ENCODE measurements around the gene RAVER2.

RAVER2 gene

DNA sequence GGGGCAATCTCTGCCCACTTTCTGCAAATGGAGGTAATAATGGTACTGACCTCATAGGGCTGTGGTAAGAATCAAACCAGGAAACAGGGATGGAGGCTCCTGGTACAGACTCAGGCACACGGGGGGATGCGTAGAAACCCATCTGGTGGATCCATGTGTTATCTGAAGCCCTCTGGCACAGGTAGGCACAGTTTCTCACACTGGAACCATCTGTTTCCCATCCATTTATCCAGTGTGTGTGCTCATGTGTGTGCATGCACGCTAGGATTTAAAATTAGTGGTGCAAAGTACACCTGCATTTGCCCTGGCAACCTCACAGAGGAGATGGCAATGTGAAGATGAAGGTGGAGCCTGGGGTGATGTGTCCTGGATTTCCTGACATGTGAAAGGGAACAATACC, 103.3 kb downstream of the RAVER2 start:
- no peak for DNase-seq

DNA sequence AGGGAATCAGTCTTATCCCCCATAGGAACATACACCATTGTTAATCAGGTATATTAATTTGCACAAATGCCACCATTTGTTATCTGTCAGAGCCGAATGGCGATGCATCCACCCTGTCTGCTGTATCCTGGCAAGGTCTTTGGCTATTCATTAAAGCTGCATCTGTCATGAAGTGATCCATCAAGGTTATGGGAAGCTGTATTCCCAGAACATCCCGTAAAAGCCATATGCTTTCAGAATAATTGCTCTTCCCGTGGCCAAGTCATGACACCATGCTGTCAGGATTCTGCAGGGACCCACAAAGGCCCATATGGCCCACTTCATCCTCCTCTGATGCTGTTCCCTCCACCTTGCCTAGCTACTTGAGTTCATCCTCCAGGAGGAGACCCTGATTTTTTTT, 103.9 kb downstream of the RAVER2 start:
- DNase-seq = no peak

DNA sequence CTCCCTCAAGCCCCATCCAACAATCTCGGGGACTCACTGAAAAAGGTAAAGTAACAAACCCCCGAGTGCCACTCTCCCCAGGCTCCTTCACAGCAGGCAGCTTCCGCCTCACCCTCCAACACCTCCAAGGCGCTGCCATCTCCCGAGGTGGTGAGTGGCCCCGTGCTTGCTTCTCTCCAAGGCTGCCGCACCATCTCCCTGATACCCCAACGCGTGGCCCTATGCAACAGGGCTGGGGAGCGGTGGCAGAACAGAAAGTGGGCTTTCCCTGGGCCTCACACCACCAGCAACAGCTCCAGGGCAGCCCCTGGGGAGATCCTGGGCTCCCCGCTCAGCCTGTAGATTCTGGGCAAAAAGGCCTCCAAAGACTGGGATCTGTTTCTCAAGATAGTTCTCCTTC, 105.1 kb downstream of the RAVER2 start:
- no peak for DNase-seq

DNA sequence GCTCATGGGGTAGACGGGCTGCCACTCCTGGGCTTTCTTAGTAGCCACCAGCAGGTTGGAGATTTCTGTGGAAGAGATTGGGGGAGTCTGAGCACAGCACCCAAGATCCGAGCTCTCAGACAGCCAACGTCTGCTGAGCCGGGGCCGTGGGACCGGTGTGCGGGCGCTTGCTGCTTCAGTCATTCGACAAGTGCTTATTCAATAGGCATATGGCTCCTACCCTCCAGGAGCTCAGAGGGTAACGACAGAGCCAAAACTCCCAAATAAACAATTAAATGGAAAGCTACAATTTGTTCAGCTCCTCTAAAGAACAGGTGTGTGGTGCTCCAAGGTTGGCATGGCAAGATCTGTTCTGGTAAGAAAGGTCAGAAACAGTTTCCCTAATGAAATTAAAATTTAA, 106.0 kb downstream of the RAVER2 start:
- no peak for DNase-seq

DNA sequence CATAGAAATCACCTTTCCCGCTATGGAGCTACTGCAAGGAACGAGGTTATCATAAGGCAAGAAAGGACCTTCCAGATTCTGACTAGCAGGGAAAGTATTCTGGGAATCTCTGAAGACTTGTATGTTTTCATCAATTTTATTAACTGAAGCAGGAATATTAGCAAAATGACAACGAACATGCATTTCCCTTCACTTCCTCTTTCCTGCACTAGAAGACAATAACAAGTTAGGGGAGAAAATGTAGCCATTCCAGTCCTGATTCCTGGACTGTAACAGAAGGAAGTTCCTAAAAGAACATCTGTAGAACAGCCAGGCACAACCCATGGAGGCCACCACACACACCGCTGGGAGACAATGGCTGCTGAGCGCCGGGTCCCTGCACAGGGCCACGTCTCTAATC, 106.8 kb downstream of the RAVER2 start:
- no peak for DNase-seq

DNA sequence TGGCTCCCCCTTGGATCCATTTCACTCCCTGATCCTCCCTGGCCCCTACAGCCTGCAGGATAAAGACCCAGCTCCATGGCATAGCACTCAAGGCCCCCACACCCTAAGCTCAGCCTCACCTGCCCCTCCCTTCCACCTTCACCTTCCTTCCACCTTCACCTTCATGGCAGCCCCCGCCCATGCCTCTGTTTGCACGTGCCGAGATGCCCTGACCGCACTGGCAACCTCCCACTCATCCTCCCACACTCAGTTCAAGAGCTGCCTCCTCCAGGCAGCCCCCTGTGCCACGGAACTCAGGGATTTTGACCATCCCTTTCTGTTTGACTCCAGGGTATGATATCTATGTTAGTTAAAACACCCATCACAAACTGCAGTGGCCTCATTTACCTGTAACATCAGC, 109.8 kb downstream of the RAVER2 start:
- DNase-seq = no peak

DNA sequence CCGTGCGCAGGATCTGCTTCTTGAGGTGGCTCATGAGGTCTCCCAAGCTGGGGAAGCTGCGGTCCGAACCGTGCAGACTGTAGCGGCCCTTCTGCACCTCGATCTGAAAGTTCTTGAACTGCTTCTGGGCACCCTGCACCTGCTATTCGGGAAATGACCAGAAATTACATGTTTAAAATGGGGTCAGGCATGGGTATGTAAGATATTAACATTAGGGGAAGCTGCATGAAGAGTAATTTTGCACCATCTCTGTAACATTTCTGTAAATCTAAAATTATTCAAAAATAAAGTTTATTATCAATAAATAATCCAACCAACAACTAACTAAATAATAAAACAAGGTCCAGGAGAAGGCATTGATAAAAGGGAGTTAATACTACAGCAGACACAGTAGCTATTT, 110.7 kb downstream of the RAVER2 start:
- no peak for DNase-seq

DNA sequence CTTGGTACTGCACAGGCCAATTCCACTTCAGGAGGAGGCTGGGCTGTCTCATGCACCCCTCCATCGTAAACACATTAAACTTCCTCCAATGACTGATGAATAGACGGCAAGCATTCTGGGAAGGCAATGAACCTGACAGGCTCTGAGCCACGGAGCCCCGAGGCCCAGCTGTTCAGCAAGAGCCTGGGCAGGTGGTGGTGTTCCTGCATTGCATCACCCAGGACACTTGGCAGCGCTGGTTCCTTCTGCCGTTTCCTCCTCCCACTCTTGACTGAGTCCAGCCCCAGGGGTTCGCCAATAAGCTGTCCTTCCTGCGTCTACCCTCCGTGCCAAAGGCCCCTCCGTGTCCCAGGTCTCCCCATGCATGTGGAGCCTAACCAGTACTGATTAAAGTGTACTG, 111.7 kb downstream of the RAVER2 start:
- peak in 1 of 2 experiments; percentile 11 for DNase-seq

DNA sequence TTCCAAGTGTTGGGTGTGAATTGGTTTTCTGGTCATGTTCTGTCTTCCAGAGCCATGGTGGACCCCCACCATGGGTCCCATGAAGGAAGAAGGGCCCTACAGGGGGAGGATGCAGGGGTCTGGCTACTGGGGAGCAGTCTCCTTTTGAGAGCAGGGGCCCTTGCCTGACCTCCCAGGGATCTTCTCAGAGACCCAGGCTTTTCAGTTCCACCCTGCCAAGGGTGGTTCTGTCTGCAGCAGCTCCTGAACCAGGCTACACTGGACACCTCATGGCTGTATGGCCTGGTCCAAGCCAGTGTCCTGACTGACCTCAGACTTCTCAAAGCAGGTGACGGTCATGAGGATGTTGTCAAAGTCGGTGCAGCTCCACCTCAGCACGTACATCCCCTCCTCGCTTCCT, 112.5 kb downstream of the RAVER2 start:
- DNase-seq = no peak

DNA sequence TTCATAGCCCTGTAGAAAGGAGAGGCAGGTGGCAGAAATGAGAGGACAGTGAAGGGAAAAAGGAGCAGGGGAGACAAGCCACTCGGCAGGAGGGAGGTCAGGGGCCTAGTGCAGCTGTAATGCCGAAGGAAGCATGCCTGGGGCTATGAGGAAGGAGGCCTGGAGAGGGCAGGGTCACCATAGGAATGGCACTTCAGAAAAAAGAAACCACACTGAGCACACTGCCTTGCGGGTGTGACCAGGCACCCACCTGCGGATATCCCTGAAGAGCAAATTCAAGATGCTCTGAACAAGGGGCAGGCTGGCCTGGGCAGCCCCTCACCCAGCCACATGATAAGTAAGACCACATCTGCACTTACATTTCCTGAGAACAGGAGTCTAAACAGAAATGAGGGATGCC, 116.7 kb downstream of the RAVER2 start:
- no peak for DNase-seq

DNA sequence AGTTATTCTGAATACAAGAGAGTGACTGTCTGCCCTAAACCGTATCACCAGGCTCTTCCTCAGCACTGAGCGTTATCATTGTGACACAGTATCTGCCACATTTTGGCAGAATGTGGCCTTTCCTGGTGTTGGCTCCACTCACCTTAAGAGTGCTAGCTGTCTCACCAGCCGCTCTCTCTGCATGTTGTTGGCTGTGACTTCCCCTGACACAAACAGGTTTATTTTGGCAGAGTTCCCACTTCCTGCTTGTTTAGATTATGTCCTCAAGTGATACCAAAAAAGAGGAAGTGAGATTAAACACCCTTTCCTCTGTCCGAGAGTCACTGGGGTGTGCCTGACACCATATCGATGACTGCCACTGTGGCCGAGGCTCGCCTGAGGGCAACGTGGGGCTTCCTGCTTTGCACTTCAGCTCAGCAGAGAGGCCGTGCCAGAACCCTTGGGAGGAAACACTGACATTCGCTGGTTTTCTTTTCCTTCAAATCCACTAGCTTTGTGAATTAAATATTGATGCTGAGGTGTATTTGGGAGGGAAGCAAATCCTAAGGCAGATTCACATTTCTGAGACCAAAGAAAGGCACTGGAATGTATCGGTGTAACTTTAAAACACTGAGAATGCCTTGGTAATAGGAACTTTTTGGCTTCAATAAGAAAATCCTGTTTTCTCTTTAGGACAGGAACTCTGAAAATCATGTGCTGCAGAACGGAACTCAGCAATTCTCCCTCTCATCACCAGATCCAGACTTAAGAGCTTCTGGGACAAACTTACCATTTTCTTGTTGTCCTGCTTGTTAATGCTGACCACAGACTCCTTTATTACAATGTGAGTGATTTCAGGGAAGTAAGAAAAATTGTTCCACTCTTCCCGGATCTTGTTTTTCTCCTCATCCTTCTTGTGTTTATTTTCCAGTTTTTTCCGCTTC, 119.4 kb downstream of the RAVER2 start:
- peak in 1 of 2 experiments; percentile 56 for DNase-seq

DNA sequence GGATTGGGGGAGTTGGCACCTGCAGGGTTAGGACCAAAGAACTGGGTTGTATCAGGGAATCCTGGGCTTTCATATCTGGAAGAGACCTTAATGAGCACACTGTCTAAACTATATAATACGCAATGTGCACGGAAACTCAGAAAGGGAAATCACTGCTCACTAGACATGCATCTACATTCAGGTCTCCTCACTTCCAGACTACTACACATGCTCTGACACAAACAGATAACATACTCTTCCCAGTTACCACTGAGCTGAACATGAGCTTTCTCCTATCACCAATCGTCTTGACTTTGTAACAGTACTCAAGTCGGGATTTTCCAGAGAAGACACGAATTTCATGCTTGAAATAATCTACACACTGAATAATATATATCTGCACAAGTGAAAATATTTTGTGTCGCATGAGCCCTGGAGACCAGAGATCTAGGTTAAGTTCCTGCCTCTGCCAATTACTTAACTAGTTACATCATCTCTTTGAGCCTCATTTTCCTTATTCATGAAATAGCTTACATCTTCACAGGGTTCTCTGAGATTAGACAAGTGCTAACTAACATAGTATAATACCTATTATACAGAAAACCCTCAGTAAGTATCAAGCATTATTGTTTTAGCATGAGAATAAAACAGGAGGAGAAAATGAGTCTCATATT, 120.4 kb downstream of the RAVER2 start:
- no peak for DNase-seq

DNA sequence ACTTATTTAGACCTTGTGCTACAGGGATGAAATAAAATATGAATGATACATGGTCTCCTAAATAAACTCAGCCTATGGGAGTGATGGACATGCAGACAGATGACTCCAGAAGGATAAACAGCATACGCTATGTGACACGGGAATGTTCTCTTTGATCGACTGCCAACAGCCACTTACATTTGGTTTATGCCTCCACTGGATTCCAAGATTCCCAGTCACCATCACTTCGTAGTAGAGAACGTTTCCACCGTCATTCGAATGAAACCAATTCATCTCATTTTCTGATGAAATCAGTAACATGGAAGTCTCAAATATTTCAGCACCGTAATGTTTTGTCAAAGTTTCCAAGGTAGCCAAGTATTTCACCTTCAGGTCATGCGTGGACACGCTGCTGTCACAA, 121.8 kb downstream of the RAVER2 start:
- DNase-seq = no peak

DNA sequence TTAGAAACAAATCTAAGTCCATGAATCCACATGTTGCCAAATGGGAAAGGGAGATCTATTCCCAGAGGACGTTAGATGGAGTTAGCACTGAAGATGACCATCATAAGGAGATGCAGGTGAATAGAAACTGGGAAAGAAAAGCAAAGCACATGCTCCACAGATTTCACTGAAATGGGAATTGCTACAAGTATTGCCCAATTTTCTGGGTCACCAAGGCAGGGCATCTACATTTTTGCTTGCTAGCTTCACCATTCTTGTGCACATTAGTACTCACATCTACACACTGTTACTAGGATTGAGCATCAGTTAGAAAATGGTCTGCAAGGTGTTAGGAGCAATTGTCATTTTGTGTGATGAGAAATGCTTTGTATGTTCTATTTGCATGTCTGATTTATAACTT, 122.4 kb downstream of the RAVER2 start:
- no peak for DNase-seq

DNA sequence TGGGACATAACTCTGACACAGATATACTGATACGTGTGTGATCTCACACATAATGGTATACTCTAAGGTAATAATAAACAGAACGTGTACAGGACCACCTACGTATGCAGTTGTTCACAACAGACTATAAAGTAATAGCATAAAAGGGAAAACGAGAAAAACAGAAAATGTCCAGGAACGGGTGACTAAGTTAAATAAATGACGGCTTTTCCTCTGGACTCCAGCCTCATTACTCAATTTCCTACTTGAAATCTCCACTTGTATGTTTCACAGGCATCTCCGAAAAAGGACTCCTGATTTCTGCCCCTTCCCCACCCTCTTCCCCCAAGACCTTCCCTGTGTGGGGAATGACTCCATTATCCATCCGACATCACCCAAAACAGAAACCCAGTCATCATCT, 126.4 kb downstream of the RAVER2 start:
- DNase-seq = no peak

DNA sequence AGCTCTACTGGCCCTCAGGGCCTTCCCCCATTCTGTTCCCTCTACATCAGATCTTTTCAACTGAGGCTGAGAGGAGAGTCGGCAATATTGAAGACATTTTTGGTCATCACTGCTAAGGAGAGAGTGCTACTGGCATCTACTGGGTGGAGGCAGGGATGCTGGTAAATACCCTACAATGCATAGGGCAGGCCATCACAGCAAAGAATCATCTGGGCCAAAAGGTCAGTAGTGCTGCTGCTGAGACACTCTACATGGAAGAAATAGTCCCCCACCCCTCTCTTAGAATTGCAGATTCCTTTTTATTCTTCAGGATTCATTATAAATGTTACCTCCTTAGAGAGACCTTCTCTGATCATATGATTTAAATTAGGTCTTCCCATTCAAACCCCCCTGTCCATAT, 127.2 kb downstream of the RAVER2 start:
- DNase-seq = no peak

DNA sequence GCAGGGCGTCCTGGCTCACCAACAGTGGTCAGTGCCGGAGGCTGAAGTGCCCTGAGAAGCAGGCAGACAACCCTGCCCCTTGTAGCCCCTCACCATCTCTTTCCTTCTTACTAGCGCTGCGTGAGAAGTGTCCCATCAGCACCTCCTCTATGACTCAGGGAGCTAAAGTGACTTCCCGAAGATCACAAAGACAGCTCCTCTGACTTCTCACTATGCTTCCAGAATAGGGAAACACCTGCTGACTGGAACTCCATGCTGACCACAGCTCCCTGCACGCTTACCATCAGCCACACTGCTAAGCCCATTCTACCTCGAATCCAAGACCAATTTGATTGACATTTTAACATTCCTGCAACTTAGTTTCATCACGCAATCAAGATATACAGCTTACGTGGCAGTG, 128.7 kb downstream of the RAVER2 start:
- DNase-seq = no peak

DNA sequence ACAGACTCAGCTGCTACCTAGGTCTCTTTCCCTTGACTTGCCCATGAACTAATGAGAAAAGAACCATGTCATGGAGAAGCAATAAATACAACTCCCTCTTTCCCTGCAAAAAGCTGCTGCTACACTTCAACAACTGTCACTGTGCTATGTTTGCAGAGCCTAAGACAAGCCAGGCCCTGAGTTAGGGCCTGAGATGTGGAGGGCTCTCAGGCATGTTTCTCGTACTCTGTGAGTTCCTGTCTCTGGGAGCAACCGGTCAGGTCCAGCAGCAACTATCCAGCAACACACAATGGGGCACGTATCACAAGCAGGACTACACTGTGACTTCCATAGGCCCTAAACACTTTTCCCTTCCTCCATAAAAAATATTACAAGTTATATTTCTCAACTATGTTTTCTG, 129.8 kb downstream of the RAVER2 start:
- no peak for DNase-seq

DNA sequence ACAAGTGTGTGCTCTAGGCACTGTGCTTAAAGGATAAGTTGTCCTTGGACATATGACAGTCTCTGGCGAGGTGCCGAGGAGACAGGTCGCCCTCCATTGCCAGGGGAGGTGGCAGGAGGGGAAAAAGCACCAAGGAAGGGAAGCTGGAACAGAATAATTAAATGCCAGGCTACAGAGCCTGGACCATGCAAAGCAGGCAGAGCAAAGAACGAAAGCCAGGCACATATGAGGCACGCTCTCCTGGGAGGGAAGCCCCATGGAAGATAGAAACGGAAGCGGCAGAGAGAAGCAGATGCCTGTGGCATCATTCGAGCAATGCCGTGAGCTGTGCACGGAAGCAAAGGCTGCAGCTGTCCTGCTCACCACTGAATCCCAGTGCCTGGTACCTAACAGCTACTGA, 130.2 kb downstream of the RAVER2 start:
- DNase-seq = no peak

DNA sequence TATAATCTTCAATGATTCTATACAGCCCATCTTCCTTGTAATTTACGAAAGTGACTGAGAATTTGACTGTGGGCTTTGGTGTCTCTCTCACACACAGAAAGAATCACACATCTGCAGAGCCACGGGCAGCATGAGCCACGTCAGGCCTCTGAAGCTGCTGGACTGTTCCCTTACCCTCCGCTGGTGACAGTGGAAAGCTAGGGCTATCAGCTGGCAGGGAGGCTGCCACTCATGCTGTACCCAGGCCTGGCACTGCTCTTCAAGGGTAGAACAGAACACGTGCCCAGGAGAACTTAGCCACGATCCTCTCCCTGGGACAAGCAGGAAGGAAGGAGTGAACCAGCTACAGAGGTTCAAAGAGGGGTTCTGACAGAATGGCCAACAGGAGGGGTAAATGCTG, 130.7 kb downstream of the RAVER2 start:
- no peak for DNase-seq

DNA sequence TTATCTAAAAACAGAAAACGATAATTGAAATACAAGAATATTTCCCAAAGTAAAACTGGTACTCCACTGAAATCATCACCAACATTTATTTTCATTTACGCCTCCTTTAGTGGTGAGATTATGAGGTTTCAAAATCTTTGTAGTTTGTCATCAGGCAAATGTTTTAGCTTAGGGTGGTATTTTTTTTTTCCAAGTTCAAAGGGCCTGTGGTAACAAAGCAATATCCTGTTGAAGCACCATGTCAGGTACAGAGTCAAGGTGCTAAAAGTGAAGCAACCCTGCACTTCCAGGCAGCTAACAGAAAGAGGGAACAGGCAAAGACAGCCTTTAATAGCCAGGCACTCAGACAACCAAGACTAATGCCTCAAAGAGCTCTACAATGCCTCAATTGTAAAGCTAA, 132.3 kb downstream of the RAVER2 start:
- DNase-seq = no peak

DNA sequence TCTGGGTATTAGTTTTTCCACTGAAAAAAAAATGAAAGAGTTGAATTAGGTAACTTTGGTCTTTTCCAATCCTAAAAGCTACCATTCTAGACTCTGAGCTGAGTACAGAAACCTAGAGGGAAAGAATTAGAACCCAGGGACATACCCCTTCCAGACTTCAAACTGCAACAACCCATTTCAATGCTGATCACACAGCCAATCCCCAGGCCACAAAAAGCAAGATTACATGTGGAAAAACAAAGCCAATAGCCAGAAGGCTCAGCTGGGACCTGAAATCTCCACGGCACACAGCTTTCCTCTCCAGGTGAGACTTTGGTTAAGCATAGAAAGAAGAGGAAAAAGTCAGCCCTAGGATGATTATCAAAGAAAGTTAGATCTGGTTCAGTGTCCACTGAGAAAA, 132.7 kb downstream of the RAVER2 start:
- DNase-seq = no peak

DNA sequence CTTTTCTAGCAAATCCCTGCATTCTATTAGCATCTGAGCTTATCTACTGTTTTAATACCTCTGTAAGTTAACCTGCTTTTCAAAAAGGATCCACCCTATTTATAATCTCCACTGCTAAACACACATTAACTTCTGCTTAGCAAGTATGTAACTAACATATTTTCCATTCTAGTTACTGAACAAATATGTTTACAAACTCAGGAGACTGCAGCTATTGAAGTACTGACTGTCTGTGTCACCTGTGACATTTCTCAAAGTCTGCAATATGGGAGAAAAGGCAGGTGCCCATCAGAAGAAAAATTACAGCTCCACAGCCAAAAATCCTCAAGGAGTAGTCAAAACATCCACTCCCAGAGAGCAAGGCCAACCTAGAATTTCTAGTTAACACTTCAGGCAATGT, 133.2 kb downstream of the RAVER2 start:
- no peak for DNase-seq

DNA sequence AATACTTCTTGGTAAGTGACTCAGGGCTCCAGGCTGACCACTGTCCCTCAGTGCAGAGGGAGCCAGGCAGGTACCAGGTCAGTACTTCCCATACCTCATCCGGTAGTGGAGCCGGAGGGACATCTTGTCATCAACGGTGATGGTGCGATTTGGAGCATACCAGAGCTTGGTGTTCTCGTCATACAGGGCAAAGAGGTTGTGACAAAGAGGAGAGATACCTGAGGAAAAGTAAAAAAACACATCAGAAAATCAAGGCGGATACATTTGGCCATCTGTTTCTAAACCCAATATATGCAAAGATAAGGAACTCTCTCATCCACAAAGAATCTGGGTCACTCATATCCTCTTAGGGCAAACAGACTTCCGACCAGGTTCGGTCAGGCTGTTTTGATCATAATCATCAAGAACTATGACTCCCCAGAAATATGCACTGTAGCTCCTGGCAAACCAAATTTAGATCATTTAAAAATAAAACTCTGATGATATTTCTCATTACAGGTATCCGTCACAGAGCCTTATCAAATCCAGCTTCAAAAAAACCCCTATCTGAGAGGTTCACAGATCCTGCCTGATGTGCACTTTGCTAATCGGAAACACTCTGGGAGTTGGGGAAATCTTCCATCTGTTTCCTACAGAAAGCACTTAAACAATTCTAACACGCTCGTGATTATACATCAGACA, 134.2 kb downstream of the RAVER2 start:
- no peak for DNase-seq
